GM21447 (cell line): ENCODE measurements around the gene TMEM52.

ENCODE experiments used
- ATAC-seq: cut with Tn5 transposase; IDR thresholded peaks from one replicate; pipeline ENCODE4 v1.9.1; 2021; ENCODE audit not compliant: unreplicated experiment

TMEM52 gene

DNA sequence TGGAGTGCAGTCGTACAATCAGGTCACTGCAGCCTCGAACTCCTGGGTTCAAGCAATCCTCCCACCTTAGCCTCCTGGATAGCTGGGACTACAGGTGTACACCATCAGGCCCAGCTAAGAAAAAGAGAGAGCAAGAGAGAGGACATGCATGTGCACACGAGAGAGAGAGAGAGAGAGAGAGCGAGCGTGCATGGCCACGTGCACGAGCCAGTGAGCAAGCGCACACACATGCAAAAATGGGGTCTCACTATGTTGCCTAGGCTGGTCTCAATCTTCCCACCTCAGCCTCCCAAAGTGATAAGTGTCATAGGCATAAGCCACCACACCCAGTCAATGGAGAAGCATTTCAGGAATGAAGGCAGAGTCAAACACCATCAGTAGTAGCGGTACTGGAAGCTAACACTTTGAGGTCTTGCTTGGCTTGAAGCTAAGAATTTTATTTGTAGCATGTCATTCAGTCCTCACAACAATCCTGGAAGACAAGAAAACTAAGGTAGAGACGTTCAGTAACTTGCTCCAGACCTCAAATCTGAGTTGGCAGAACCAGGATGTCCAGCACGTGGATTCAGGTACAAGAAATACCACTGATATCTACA lies 42.6 kb downstream of the TMEM52 start:
- no peak for ATAC-seq

DNA sequence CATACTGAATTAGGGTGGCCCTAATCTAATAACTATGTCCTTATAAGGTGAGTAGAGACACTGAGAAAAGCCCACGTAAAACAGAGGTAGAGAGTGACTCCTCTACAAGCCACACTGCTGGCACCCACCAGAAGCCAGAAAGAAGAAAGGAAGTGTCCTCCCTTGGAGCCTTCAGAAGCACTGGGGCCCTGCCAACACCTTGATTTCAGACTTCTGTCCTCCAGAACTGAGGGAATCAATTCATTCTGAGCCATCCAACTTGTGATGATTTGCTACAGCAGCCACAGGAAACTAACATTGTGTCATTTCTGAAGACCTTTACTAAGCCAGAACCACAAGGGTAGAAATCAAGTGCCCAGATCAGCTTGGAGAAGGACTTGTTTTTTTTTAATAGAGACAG lies 43.1 kb downstream of the TMEM52 start:
- ATAC-seq = no peak

DNA sequence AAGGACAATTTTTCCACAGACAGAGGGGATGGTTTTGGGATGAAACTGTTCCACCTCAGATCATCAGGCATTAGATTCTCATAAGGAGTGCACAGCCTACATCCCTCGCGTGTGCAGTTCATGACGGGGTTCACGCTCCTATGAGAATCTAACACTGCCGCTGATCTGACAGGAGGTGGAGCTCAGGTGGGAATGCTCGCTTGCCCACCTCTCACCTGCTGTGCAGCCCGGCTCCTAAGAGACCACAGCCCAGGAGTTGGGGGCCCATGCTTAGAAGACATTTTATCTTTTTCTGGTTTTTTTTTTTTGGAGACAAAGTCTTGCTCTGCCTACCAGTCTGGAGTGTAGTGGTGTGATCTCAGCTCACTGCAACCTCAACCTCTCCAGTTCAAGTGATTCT lies 44.2 kb downstream of the TMEM52 start:
- no peak for ATAC-seq

DNA sequence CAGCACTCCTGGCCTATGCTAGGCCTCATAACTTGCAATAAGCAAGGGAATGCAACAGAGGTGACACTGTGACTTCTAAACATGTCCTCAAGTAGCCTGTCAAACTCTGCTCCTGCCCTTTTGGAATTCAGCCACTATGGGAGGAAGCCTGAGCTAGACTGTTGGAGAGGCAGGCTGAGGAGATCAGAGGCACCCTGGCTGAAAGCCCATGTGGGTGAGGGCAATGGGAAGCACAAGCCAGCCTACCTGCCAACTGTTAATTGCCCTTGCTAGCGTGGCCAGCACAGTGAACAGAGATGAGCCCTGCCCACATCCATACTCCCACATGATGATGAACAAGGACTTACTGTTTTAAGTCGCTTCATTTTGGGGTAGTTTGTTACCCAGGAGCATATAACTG lies 45.9 kb downstream of the TMEM52 start:
- no peak for ATAC-seq

DNA sequence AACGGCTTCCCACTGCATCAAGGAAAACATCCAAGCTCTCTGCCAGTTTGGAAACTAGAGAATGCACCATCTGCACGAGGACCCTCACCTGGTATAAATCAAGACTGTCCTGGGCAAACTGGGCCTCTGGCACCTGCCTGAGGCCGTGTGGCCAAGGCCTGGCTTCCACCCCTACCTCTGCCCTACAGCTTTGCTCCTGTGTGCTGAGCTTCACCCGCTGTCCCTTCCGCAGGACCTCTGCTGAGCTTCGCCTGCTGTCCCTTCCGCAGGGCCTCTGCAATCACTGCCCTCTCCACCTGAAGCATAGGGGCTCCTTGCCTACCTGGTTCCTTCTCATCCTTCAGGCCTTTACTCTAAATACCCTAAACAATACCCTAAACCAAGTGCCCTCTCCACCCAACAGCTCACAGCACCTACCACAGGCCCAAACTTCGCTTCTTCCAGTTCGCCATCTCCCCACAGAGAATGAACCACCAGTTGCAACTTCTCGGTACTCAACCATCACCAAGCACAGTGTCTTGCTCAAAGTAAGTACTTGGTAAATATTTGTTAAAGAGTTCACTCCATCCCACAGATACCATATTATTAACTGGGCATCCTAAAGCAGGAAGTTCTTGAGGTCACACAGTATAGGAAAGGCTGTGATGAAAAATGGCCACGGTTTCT lies 46.6 kb downstream of the TMEM52 start:
- no peak for ATAC-seq

DNA sequence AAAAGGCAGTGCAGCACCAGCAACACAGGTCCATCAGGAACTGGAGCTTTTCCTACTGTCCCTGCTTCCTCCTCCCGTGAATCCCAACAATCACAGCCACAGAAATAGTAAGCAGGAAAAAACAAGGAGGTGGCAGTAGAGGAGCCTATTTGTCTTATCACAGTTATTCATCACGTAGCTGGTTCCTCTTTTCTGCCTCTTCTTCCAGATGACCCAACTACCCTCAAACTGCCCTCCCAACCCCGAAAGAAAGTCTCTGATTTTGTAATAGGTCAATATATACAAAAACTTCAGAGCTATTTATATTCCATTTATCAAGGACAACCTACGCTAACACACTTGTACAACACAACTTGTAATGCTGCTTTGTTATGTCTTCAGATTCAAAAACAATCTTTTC lies 49.6 kb downstream of the TMEM52 start:
- ATAC-seq = no peak
